Renal pelvis (tissue), 4 donors: ENCODE measurements around the gene EIF2B5. TPM values are rescaled to one million over a fixed set of nuclear protein-coding genes. Genes with fewer than 3 reads are reported as not detected.

ENCODE experiments used
- DNase-seq: peaks from one replicate; pipeline ENCODE4 v3.0.0-alpha.2; 2013
- polyA plus RNA-seq, 3 donors: library from polyadenylated mRNA; unstranded; fragments of 120-200 nt; gene quantifications; one replicate each; pipeline ENCODE4 v1.2.1, GENCODE V29; 2013; ENCODE audit not compliant: insufficient read length in 3 of 3

EIF2B5 gene
- polyA plus RNA-seq, 3 donors: 49.2 to 55.3 (median 55.3) TPM

DNA sequence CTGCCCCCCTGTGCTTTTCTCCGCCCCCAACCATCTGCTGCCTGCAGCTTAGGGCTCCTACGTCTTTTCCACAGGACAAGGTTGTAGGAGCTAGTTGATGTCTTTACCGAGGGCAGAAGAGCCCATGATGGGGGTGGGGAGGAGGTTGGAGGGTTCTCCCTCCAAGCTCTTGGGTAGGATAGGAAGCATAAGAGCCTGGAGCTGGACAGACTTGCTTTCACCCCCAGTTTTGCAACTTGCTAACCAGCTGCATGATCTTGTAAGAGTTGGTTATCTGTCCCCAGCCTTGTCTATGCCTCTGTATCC is 51.7 kb downstream of the EIF2B5 start:
- no peak for DNase-seq

- DNase-seq: no peak
Measured at GRCh38 chr3:184188080-184188479, 52.9 kb downstream of the EIF2B5 start.

GRCh38 chr3:184189421-184189820 is 54.3 kb downstream of the EIF2B5 start:
- no peak for DNase-seq

DNA sequence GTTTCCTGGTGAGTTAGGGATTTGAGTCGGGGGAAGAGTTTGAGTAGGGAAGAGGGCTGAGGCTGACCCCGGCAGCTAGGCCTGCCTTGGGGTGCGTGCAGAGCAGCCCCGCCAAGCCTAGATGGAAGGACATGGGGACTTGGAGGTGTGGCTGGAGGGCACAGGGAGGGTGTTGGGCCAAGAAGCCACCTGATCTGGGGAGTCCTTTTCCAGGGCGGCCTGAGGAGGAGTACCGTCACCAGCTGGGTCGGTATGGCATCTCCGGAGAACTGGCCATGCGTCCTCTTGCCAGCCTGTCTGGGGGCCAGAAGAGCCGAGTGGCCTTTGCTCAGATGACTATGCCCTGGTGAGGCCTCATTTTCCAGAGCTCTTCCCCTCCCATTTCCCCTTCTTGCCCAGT is 57.7 kb downstream of the EIF2B5 start:
- DNase-seq: no peak

DNA sequence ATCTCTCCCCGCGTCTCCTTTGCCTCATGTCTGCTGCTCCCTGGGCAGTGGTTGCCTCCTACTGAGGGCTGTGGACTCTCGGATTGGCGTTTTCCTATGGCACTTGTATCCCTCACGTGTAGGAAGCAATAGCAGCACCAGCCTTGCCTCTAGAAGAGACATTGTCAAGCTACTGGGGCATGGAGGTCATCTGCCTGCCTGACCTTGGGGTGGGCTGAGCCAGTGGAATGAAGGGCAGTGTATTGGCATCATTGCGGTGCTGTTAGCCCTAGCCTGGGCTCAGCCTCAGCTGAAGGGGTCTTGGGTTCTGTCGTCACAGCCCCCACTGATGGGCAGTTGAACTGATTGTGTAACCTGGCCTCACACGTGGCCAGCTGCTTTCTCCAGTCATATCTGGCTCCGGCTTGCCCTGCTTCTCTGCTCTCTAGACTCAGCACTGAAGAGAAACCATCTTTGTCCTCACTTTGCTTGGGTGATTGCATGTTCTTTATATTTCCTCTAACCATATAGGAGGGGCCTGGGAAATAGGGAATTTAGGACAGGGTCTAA is 58.9 kb downstream of the EIF2B5 start:
- no peak for DNase-seq

Other genes starting within 250 kb of the EIF2B5 start
- gene ABCC5, start 117.5 kb upstream of the EIF2B5 start, polyA plus RNA-seq: 10 to 100 TPM; 51.8 to 79.4 (median 62.3) TPM
- not detected for gene HTR3D, start 103.6 kb upstream of the EIF2B5 start, polyA plus RNA-seq
- not detected for gene HTR3C, start 82.3 kb upstream of the EIF2B5 start, polyA plus RNA-seq
- under 1 TPM in 1 of 3 donors, not detected in 2; 0.07 TPM for gene HTR3E, start 38.3 kb upstream of the EIF2B5 start, polyA plus RNA-seq
- 10 to 100 TPM; 81.8 to 97.5 (median 82.1) TPM for gene DVL3, start 20.0 kb downstream of the EIF2B5 start, polyA plus RNA-seq
- 100 to 1,000 TPM; 331 to 367 (median 357) TPM for gene AP2M1, start 39.5 kb downstream of the EIF2B5 start, polyA plus RNA-seq
- gene ABCF3, start 50.8 kb downstream of the EIF2B5 start, polyA plus RNA-seq: 10 to 100 TPM; 65.0 to 73.6 (median 69.7) TPM
- 1 to 10 TPM; 2.1 to 3.1 (median 2.5) TPM for gene VWA5B2, start 94.2 kb downstream of the EIF2B5 start, polyA plus RNA-seq
- gene ALG3, start 113.6 kb downstream of the EIF2B5 start, polyA plus RNA-seq: 10 to 100 TPM; 38.7 to 41.7 (median 40.6) TPM
- 1 to 10 TPM; 3.1 to 3.3 (median 3.2) TPM for gene EEF1AKMT4, start 114.3 kb downstream of the EIF2B5 start, polyA plus RNA-seq
- under 1 TPM in 1 of 3 donors, not detected in 2; 0.19 TPM for gene CAMK2N2, start 126.2 kb downstream of the EIF2B5 start, polyA plus RNA-seq
- under 1 TPM in 2 of 3 donors, not detected in 1; 0.04 to 0.10 TPM for gene ECE2, start 140.7 kb downstream of the EIF2B5 start, polyA plus RNA-seq
- gene PSMD2, start 163.9 kb downstream of the EIF2B5 start, polyA plus RNA-seq: 100 to 1,000 TPM; 214 to 250 (median 245) TPM
- 100 to 1,000 TPM; 190 to 251 (median 207) TPM for gene EIF4G1, start 179.2 kb downstream of the EIF2B5 start, polyA plus RNA-seq
- 10 to 100 TPM; 11.2 to 14.3 (median 13.7) TPM for gene FAM131A, start 202.2 kb downstream of the EIF2B5 start, polyA plus RNA-seq
- gene CLCN2, start 226.2 kb downstream of the EIF2B5 start, polyA plus RNA-seq: 10 to 100 TPM; 11.7 to 18.4 (median 17.7) TPM
- 100 to 1,000 TPM in 2 of 3 donors, 10 to 100 TPM in 1; 85.3 to 110 (median 106) TPM for gene POLR2H, start 226.4 kb downstream of the EIF2B5 start, polyA plus RNA-seq
- 1 to 10 TPM; 2.1 to 2.7 (median 2.5) TPM for gene THPO, start 242.8 kb downstream of the EIF2B5 start, polyA plus RNA-seq
- 10 to 100 TPM; 12.5 to 20.4 (median 16.1) TPM for gene CHRD, start 244.7 kb downstream of the EIF2B5 start, polyA plus RNA-seq